ENCODE results near the gene DUSP10.
A peak's percentile ranks its signal among the peaks of the same experiment; 100 is the strongest.

The DUSP10 gene

DNA sequence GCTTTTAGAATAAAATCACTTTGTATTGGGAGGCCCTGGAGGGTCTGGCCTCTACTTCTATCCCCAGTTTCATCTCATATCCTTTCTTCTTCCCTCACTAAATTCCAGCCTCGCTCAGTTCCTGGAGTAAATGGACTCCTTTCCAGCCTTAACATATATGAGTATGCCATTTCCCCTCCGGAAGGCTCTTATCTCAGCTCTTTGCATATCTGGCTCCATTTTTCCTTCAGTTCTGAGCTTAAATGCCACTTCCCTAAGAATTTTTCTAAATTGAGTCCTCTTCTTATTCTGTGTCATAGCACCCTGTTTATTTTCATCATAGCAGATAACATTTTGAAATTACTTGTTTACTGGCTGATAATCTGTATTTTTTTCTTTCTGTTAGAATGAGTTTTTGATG, 20.2 kb upstream of the DUSP10 start:
- DNase-seq = no peak

DNA sequence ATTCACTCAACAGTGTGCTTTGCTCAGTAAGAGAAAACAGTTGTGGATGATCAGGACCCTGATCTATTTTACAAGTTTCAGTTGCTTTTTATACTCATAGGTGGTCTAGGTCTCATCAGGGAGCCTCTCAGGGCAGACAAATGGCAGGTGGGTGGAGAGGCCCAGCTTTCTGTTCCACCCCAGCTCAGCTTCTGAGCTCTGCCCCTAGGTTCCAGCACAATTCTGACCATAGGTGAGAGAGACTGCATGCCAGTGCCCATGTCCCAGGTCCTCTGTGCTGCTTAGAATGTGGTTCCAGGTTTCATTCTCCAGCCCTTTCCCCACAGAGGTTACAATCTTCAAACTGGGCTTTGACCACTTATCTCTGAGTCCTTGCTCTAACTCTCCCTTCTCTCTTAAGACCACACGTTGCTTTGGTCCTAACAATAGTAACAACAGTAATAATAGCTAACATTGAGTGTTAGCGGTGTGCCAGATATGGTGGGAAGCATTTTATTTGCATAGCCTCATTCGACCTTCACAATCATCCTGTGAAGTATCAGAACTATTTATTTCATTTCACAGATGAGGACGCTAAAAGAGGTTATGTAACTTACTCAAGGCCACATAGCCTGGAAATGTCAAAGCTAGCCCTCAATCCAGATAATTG, 19.6 kb upstream of the DUSP10 start:
- DNase-seq = no peak

GRCh38 chr1:221760911-221761310, 19.0 kb upstream of the DUSP10 start:
- DNase-seq = no peak

GRCh38 chr1:221759436-221759835, 17.5 kb upstream of the DUSP10 start:
- no peak for DNase-seq

DNA sequence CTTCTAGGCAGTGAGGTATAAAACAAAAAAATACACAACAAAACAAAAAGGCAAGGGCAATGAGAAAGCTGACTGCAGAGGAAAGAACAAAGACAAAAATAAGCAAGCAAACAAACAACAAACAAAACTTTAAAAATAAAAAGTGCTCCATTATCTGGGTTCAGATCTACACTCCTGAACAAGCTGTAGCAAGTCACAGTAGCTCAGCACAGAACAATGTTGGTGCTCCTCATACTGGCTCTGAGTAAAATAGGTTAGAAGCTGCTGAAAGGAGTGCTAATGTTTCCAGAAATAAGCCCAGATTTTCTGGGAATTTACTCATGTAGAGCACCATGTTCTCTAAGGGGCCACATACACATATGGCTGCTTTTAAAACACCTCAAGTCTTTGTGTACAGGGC, 16.6 kb upstream of the DUSP10 start:
- DNase-seq = no peak

DNA sequence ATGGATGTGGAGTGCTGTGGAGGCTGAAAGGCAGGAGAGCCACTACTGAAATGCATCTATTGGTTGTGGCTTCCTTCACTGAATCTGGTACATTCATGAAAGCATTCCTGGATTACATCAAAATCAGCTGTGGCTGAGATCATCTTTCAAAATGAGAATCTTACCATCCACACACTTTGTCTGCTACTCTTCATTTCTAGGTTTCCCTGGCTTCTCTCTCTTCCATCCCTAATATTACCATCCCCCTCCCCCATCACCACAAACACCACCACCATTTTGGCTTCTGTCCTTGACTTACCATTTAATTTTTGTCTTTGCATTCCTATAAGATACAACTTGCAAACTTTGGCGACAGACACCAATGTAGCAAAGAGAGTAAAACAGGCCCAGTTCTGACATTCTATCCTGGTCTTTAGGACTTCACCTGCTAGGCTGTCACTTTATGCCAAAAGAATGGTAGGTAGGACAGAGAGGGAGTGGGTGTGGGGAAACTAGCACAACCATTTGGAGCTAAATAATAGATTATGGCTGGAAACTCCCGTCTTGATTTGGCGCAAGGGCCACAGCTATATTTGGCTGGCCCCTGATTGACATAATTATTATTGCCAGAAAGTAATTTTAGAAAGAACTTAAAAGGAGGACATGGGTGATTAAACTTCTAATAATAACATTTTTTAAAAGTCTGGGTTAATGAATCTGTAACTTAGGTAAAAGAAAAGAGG, 15.1 kb upstream of the DUSP10 start:
- DNase-seq = no peak

GRCh38 chr1:221753828-221754188, 11.9 kb upstream of the DUSP10 start:
- DNase-seq = no peak

- DNase-seq = no peak
Observed at GRCh38 chr1:221751226-221751887, 9.5 kb upstream of the DUSP10 start.

- DNase-seq = no peak
Observed at GRCh38 chr1:221748981-221749380, 7.1 kb upstream of the DUSP10 start.

GRCh38 chr1:221747839-221748238, 6.0 kb upstream of the DUSP10 start:
- no peak for DNase-seq

DNA sequence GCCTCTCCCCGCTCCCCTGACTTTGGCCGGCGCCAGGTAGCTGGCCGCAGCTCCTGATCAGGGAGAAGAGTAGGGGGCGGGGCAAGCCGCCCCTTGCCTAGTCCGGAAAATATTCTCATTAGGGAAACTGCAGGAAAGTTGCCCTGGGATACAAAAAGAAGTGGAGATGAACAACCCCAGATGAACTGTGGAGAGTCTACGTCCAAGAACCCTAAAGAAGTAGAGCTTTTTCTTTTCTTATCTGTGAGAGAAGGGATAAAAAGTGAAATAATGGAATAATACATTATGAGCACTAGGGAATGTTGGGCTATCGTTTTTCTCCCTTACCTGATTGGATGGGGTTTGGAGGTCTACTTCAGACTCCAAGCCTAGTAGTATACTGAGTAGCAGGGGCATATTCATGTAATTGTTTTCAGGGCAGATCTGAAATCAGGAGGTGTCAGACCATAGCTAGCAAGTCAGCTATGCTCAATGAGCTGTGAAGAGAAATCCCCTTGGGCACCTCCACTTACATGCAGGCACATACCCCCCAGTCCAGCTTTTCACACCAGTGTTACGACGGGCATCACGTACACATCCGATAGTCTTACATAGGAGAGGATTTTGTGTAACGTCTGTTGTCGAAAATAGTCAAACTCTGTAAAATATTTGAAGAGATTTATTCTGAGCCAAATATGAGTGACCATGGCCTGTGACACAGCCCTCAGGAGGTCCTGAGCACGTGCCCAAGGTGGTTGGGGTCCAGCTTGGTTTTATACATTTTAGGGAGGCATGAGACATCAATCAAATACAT, 1.7 kb upstream of the DUSP10 start:
- no peak for DNase-seq

DNA sequence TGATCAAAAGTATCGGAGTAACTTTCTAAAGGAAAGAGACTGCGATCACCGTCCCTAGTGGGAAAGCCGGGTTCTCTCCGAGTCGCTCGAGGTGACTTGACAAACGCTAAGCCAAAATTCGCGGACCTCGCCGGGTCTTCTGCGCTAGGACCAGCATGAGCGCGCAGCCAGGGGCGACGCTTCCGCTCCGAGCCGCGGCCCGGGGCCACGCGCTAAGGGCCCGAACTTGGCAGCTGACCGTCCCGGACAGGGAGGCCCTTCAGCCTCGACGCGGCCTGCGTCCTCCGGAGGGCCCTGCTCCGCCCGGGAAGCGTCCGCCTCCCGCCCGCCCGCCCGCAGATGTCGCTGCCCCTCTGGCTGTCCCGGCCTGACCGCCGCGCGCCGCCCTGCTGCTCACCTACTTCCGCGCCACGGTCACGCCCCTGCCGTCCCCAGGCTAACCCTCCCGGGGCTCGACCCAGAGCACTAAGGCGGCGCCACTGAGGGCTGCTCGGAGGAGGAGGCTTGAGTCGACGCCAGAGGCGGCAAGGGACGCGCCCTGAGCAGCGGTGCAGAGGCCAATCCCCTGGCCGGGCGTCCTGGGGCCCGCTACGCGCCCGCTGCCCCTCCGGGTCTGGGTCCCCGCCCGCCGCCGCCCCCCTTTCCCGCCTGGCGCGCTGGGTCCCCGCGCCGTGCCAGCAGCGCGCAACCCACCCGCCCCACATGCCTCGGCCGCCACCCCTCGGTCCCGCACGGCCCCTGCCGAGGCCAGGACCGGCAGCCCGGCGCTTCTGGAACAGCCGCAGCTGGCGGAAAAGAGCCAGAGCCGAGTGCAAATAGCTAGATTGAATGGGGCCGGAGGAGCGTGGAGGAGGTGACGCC, 896 bp upstream of the DUSP10 start:
- DNase-seq = peak; percentile 70

GRCh38 chr1:221740993-221741702, 741 bp downstream of the DUSP10 start:
- DNase-seq = peak; percentile 14

GRCh38 chr1:221740369-221740992, 1.4 kb downstream of the DUSP10 start:
- DNase-seq = no peak

DNA sequence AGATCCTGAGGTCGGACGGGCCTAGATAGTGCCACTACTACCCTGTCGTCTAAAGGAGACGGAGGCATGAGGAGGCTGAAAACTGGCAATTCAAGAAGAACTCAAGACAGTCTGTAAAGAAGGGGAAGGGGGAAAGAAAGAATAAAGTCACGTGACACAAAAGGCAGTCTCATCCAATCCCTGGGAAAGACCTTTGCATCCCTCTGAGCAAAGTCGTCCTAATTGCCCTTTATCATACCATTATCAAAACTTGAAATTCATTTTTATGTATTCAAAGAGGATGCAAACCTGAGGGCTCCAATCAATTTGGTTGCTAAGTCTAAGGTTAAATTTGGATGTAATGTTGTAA, 2.2 kb downstream of the DUSP10 start:
- DNase-seq = no peak

- DNase-seq = no peak
Observed at GRCh38 chr1:221739018-221739676, 2.7 kb downstream of the DUSP10 start.

- no peak for DNase-seq
Observed at GRCh38 chr1:221736714-221737113, 5.2 kb downstream of the DUSP10 start.

DNA sequence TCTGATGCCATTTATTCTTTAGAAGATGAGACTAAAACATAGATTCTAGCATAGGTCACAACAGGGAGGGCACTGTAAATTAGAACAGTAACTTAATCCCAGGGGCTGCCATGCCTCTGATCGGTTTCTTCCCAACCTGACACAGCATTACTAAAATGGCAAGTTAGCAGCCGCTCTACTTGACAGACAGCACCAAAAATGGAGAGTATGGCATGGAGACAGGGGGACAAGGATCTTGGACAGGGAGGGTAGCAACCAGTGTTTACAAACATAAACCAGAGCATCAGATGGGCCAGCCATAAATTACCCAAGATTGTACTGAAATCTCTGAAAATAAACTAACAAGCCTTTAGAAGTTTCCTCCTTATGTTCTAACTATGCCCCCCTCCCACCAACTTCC, 5.9 kb downstream of the DUSP10 start:
- DNase-seq = no peak

DNA sequence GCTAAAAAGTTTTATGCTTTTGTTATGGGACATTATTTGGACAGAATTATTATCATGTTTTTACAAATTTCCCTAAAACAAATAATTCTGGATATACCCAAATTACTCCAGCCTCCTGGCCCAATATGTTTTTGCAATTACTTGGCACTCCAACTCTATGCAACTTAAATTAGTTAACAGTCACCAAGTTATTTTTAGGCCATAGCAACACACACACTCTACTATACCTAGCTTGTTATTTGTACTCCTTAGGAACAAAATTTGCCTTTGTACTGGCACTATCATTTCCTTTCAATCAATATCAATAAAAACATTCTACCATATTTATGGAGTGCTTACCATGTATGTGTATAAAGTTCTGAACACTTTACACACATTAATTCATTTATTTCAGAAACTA, 7.7 kb downstream of the DUSP10 start:
- DNase-seq = no peak

DNA sequence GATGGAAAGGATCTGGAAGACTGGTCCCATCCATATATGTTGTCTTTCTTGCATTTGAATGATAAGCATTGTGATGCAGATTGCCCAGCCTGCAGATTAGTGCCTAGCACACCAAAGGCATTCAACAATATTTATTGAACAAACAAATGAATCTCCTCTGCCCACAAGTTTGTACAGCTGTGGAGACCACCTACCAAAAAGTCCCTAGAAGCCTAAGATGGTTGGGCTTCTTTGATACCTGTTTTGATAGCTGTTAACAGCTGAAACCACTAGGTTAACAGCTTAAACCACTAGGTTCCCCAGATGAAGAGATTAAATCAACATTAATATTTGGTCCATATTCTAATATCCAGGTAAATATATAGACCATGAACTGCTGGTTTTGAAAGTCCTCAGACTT, 9.8 kb downstream of the DUSP10 start:
- DNase-seq = no peak

All from effector CD4-positive, alpha-beta T cell (primary cell).